GM21447 (cell line): ENCODE data around the gene AFF3.
"Not testable (repeated sequence)": the region's sequence is repeated elsewhere in the genome, so short reads cannot be mapped to it uniquely, and the experiment has no call there.

Experiments used
- ATAC-seq: cut with Tn5 transposase; IDR thresholded peaks from one replicate; pipeline ENCODE4 v1.9.1; 2021; ENCODE audit not compliant: unreplicated experiment

Gene AFF3

GRCh38 chr2:99977966-99978365 lies 164.4 kb downstream of the AFF3 start:
- no peak for ATAC-seq

GRCh38 chr2:99975386-99975785 lies 167.0 kb downstream of the AFF3 start:
- ATAC-seq: no peak

GRCh38 chr2:99974682-99975375 lies 167.6 kb downstream of the AFF3 start:
- no peak for ATAC-seq

GRCh38 chr2:99974275-99974674 lies 168.1 kb downstream of the AFF3 start:
- ATAC-seq: no peak

- no peak for ATAC-seq
Observed at GRCh38 chr2:99971326-99971900, 171.0 kb downstream of the AFF3 start.

- ATAC-seq: no peak
Observed at GRCh38 chr2:99970292-99970868, 172.0 kb downstream of the AFF3 start.

GRCh38 chr2:99961196-99961913 lies 181.0 kb downstream of the AFF3 start:
- ATAC-seq: no peak

GRCh38 chr2:99960790-99961189 lies 181.6 kb downstream of the AFF3 start:
- no peak for ATAC-seq

- no peak for ATAC-seq
Observed at GRCh38 chr2:99960291-99960690, 182.1 kb downstream of the AFF3 start.

- ATAC-seq: no peak
Observed at GRCh38 chr2:99959261-99960014, 183.0 kb downstream of the AFF3 start.

GRCh38 chr2:99957332-99958133 lies 184.9 kb downstream of the AFF3 start:
- no peak for ATAC-seq

GRCh38 chr2:99956232-99957030 lies 186.0 kb downstream of the AFF3 start:
- ATAC-seq: no peak

- no peak for ATAC-seq
Observed at GRCh38 chr2:99953750-99954149, 188.6 kb downstream of the AFF3 start.

GRCh38 chr2:99949963-99950362 lies 192.4 kb downstream of the AFF3 start:
- no peak for ATAC-seq

- ATAC-seq: no peak
Observed at GRCh38 chr2:99949530-99949929, 192.9 kb downstream of the AFF3 start.

GRCh38 chr2:99948010-99948409 lies 194.4 kb downstream of the AFF3 start:
- ATAC-seq: no peak

GRCh38 chr2:99947366-99947765 lies 195.0 kb downstream of the AFF3 start:
- not testable (repeated sequence) for ATAC-seq

- no peak for ATAC-seq
Observed at GRCh38 chr2:99944019-99944418, 198.4 kb downstream of the AFF3 start.

- no peak for ATAC-seq
Observed at GRCh38 chr2:99942561-99943347, 199.6 kb downstream of the AFF3 start.
